Left ventricle myocardium inferior (tissue), 1 donor: Measurements from ENCODE around the gene CNKSR3. TPM values are rescaled to one million over a fixed set of nuclear protein-coding genes. Genes with fewer than 3 reads are reported as not detected.

Source experiments
- DNase-seq: peaks from one replicate; pipeline ENCODE4 v3.0.0-alpha.2; 2020
- H3K27ac ChIP-seq: fragments of 200-600 bp; replicated peaks from 2 replicates; pipeline ENCODE4 v1.8.0; 2021
- H3K27me3 ChIP-seq: fragments of 200-600 bp; 2 replicates; pipeline ENCODE4 v1.8.0; 2021; ENCODE audit warnings: low read depth
- H3K36me3 ChIP-seq: fragments of 200-600 bp; 2 replicates; pipeline ENCODE4 v1.8.0; 2021
- H3K4me1 ChIP-seq: fragments of 200-600 bp; 2 replicates; pipeline ENCODE4 v1.8.0; 2021
- H3K4me3 ChIP-seq: fragments of 200-600 bp; 2 replicates; pipeline ENCODE4 v1.8.0; 2021; ENCODE audit warnings: mild to moderate bottlenecking, moderate library complexity
- H3K9me3 ChIP-seq: fragments of 200-600 bp; replicated peaks from 2 replicates; pipeline ENCODE4 v1.8.0; 2021
- CTCF ChIP-seq: fragments of 200-600 bp; IDR thresholded peaks from 2 replicates; pipeline ENCODE4 v1.8.0; 2021; ENCODE audit warnings: antibody characterized with exemption, mild to moderate bottlenecking, borderline replicate concordance
- intact Hi-C: fragments of 100-400 bp; cut with micrococcal nuclease; formaldehyde crosslinking; loops from one replicate; pipeline ENCODE4 v1.11.0; 2022
- total RNA-seq: library from RNA; stranded (reverse); fragmentation: NEBNext Ultra II Directional; extraction: Animal tissue kit (Norgen Biotek cat#: 25700); gene quantifications from one replicate; pipeline ENCODE4 v1.2.1, GENCODE V29; 2021
- donor health status: DM: no; HTN: yes; CAD: no; lungs with severe emphysema.

CNKSR3 gene
- total RNA-seq, 1 donor from 2014 or later: 20.3 TPM

GRCh38 chr6:154487367-154488247 lies 22.9 kb downstream of the CNKSR3 start:
- Histone ChIP-seq H3K9me3 (no peaks in the 10 kb centered on the region), H3K4me1 (peaks cover 68% of the 10 kb centered on the region), H3K4me3 (no peak overlapping the region), H3K36me3 (no peaks in the 10 kb centered on the region), H3K27ac (no peak overlapping the region), H3K27me3 (no peaks in the 10 kb centered on the region)
- TF ChIP-seq CTCF: no peak
- DNase-seq: no peak
- intact Hi-C loops: no loop called here

GRCh38 chr6:154485815-154486214 lies 24.7 kb downstream of the CNKSR3 start:
- H3K4me3 ChIP-seq: no peak overlapping the region
- H3K4me1 ChIP-seq: peaks cover 67% of the 10 kb centered on the region
- no peaks in the 10 kb centered on the region for H3K9me3 ChIP-seq
- no peaks in the 10 kb centered on the region for H3K27me3 ChIP-seq
- no peak for TF ChIP-seq CTCF
- no peaks in the 10 kb centered on the region for H3K36me3 ChIP-seq
- no peak overlapping the region for H3K27ac ChIP-seq
- DNase-seq: no peak
- intact Hi-C loops: no loop called here

- H3K9me3 ChIP-seq: no peaks in the 10 kb centered on the region
- DNase-seq: no peak
- intact Hi-C loops: no loop called here
- no peak for TF ChIP-seq CTCF
- H3K36me3 ChIP-seq: no peaks in the 10 kb centered on the region
- no peak overlapping the region for H3K4me3 ChIP-seq
- no peak overlapping the region for H3K27ac ChIP-seq
- H3K4me1 ChIP-seq: peaks cover 59% of the 10 kb centered on the region
- no peaks in the 10 kb centered on the region for H3K27me3 ChIP-seq
These were observed 25.5 kb downstream of the CNKSR3 start for GRCh38 chr6:154484942-154485341.

GRCh38 chr6:154482858-154483257 lies 27.6 kb downstream of the CNKSR3 start:
- H3K9me3 ChIP-seq: no peaks in the 10 kb centered on the region
- H3K36me3 ChIP-seq: no peaks in the 10 kb centered on the region
- no peak for TF ChIP-seq CTCF
- H3K4me1 ChIP-seq: peaks cover 68% of the 10 kb centered on the region
- peak overlapping the region; percentile 48 for H3K27ac ChIP-seq
- no peak for DNase-seq
- no peaks in the 10 kb centered on the region for H3K27me3 ChIP-seq
- no peak overlapping the region for H3K4me3 ChIP-seq
- intact Hi-C loops: no loop called here

GRCh38 chr6:154481521-154482013 lies 28.9 kb downstream of the CNKSR3 start:
- no peak overlapping the region for H3K27ac ChIP-seq

More at GRCh38 chr6:154481521-154482013, 28.9 kb downstream of the CNKSR3 start:
- TF ChIP-seq CTCF: no peak
- no peaks in the 10 kb centered on the region for H3K36me3 ChIP-seq
- no peak for DNase-seq
- intact Hi-C loops: no loop called here
- H3K4me1 ChIP-seq: peaks cover 68% of the 10 kb centered on the region
- H3K9me3 ChIP-seq: no peaks in the 10 kb centered on the region
- no peaks in the 10 kb centered on the region for H3K27me3 ChIP-seq
- no peak overlapping the region for H3K4me3 ChIP-seq
